Keratinocyte (primary cell): Measurements from ENCODE around the gene SKIC8. TPM values are rescaled to one million over a fixed set of nuclear protein-coding genes. Genes with fewer than 3 reads are reported as not detected.

Experiments
- DNase-seq: peaks from one replicate; pipeline ENCODE4 v3.0.0-alpha.2; 2011; ENCODE audit warnings: low read depth, missing footprints, low spot score
- FAIRE-seq: peaks from 2 replicates; lab custom pipeline; 2011; peaks lifted over from hg19 to GRCh38; lab: Jason Lieb, UNC
- H2AFZ ChIP-seq: 2 replicates; pipeline ENCODE4 v1.6.0; 2012; ENCODE audit warnings: low read length, control low read depth, inconsistent platforms; ENCODE audit not compliant: control insufficient read depth
- H3K27ac ChIP-seq: 2 replicates; pipeline ENCODE4 v1.5.1; 2011; ENCODE audit warnings: low read length; ENCODE audit not compliant: control insufficient read depth, insufficient read depth
- H3K27me3 ChIP-seq: 3 replicates; pipeline ENCODE4 v1.6.0; 2011; ENCODE audit warnings: low read length; ENCODE audit not compliant: control insufficient read depth, insufficient read depth; ENCODE audit errors: extremely low read depth
- H3K36me3 ChIP-seq, 2 experiments: 2 replicates in 1 of 2; 3 replicates in 1 of 2; pipeline ENCODE4 v1.5.1; 2011; ENCODE audit warnings: low read length in 2 of 2, mild to moderate bottlenecking in 1 of 2; ENCODE audit not compliant: control insufficient read depth in 2 of 2, insufficient read depth in 2 of 2; ENCODE audit errors: extremely low read depth in 1 of 2
- H3K4me1 ChIP-seq: 3 replicates; pipeline ENCODE4 v1.5.1; 2011; ENCODE audit warnings: low read length; ENCODE audit not compliant: control insufficient read depth, insufficient read depth; ENCODE audit errors: extremely low read depth
- H3K4me2 ChIP-seq: 3 replicates; pipeline ENCODE4 v1.6.0; 2011; ENCODE audit warnings: low read depth, low read length; ENCODE audit not compliant: control insufficient read depth, insufficient read depth; ENCODE audit errors: extremely low read depth
- H3K4me3 ChIP-seq, 3 experiments: fragments of 200-600 bp in 1 of 3; sonication (generic) in 1 of 3; 2 replicates in 2 of 3; 3 replicates in 1 of 3; pipeline ENCODE4 v1.5.1; 2011 to 2016; ENCODE audit warnings: low read length in 3 of 3, mild to moderate bottlenecking in 3 of 3, control low read depth in 2 of 3, inconsistent platforms in 1 of 3, low read depth in 1 of 3, mixed read lengths in 1 of 3, mixed run types in 1 of 3, moderate library complexity in 1 of 3; ENCODE audit not compliant: control insufficient read depth in 2 of 3, insufficient read depth in 2 of 3; ENCODE audit errors: extremely low read depth in 1 of 3
- H3K79me2 ChIP-seq: 2 replicates; pipeline ENCODE4 v1.6.0; 2012; ENCODE audit warnings: low read length; ENCODE audit not compliant: control insufficient read depth, insufficient read depth
- H3K9ac ChIP-seq: 3 replicates; pipeline ENCODE4 v1.6.0; 2011; ENCODE audit warnings: low read length; ENCODE audit not compliant: control insufficient read depth, insufficient read depth; ENCODE audit errors: extremely low read depth
- H3K9me1 ChIP-seq: 3 replicates; pipeline ENCODE4 v1.6.0; 2011; ENCODE audit warnings: low read length; ENCODE audit not compliant: control insufficient read depth, insufficient read depth; ENCODE audit errors: extremely low read depth
- H3K9me3 ChIP-seq: 2 replicates; pipeline ENCODE4 v1.5.1; 2012; ENCODE audit warnings: low read depth, low read length; ENCODE audit not compliant: control insufficient read depth
- H4K20me1 ChIP-seq: 3 replicates; pipeline ENCODE4 v1.6.0; 2011; ENCODE audit warnings: low read length; ENCODE audit not compliant: control insufficient read depth, insufficient read depth; ENCODE audit errors: extremely low read depth
- CTCF ChIP-seq, 3 experiments: IDR thresholded peaks in 1 of 3; conservative IDR thresholded peaks in 1 of 3; optimal IDR thresholded peaks in 1 of 3; 2 replicates in 2 of 3; 3 replicates in 1 of 3; pipeline versions ENCODE3 to v1.5.1; 2011; ENCODE audit warnings: low read length in 3 of 3, mild to moderate bottlenecking in 3 of 3, moderate library complexity in 2 of 3, control low read depth in 1 of 3, inconsistent platforms in 1 of 3; ENCODE audit not compliant: insufficient read depth in 2 of 3; ENCODE audit errors: extremely low read depth in 1 of 3
- EZH2 ChIP-seq: IDR thresholded peaks from one replicate; pipeline ENCODE4 v1.6.1; 2012; ENCODE audit warnings: inconsistent platforms, mild to moderate bottlenecking, low read length, moderate library complexity
- dilution Hi-C: fragments of 300-500 bp; cut with MboI; formaldehyde crosslinking; loops from one replicate; pipeline ENCODE4 v1.7.0; 2020; ENCODE audit warnings: low sequenced_read_pairs; ENCODE audit not compliant: extremely low pct_ligation_motif_present
- polyA plus RNA-seq, 5 experiments: library from polyadenylated mRNA; depleted of rRNA in 3 of 5; stranded (reverse) in 3 of 5; stranded (forward) in 1 of 5; unstranded in 1 of 5; fragments of >200 nt; gene quantifications; 1 replicate in 1 of 5; 2 replicates in 3 of 5; 3 replicates in 1 of 5; pipeline versions ENCODE4 v1.2.1 to v1.2.3, GENCODE V29; 2011 to 2012; ENCODE audit warnings: missing spikeins in 2 of 5, low read depth in 1 of 5, low replicate concordance in 1 of 5

The SKIC8 gene
- polyA plus RNA-seq, 1 donor (not counting 4 experiments of a cell fraction or from before 2014, with no cell fraction given): 101 TPM

GRCh38 chr15:78244893-78245292 is 54.5 kb downstream of the SKIC8 start:
- Histone ChIP-seq H3K9me1 (no peaks in the 10 kb centered on the region), H3K36me3 (no peaks in the 10 kb centered on the region), H3K27me3 (no peaks in the 10 kb centered on the region), H3K4me2 (no peak overlapping the region), H2AFZ (no peak overlapping the region), H3K79me2 (no peaks in the 10 kb centered on the region), H3K4me1 (no peaks in the 10 kb centered on the region), H3K4me3 (no peak overlapping the region), H4K20me1 (no peaks in the 10 kb centered on the region), H3K9me3 (no peaks in the 10 kb centered on the region), H3K9ac (no peak overlapping the region), H3K27ac (no peak overlapping the region)
- TF ChIP-seq CTCF (optimal IDR thresholded peaks at IDR 0.05 in 1 of 3, IDR thresholded peaks at IDR 0.05 in 1 of 3, conservative IDR thresholded peaks at IDR 0.05 in 1 of 3; ENCODE audit: extremely low read depth in 1 of 3, insufficient read depth in 2 of 3, low read length in 3 of 3) (no peak), EZH2 (no peak)
- dilution Hi-C loops: no loop called here
- DNase-seq (no peak), FAIRE-seq (no peak)

DNA sequence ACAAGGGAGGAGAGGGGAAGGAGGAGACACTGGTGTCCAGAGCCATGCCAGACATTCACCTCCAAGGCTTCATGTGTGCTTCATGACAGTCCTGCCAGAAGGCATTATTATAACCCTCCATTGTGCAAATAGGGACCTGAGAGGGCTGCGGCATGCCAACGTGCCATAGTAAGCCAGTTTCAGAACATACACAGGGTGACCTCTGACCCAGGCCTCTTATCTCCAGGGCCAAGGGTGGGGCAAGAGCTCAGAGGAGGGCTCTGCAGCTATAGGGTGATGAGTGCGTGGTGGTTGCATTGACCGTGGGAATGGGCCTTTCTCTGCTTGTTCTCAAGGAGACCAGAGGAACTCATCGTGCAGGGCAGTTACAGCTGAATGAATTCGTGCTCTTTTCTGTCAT is 55.3 kb downstream of the SKIC8 start:
- FAIRE-seq: no peak
- Histone ChIP-seq H3K4me3 (no peak overlapping the region), H3K36me3 (no peaks in the 10 kb centered on the region), H3K79me2 (no peaks in the 10 kb centered on the region), H3K4me2 (no peak overlapping the region), H3K4me1 (no peaks in the 10 kb centered on the region), H4K20me1 (no peaks in the 10 kb centered on the region), H2AFZ (no peak overlapping the region), H3K9me3 (no peaks in the 10 kb centered on the region), H3K9me1 (no peaks in the 10 kb centered on the region), H3K27me3 (no peaks in the 10 kb centered on the region), H3K9ac (no peak overlapping the region), H3K27ac (no peak overlapping the region)
- no peak for TF ChIP-seq CTCF (optimal IDR thresholded peaks at IDR 0.05 in 1 of 3, IDR thresholded peaks at IDR 0.05 in 1 of 3, conservative IDR thresholded peaks at IDR 0.05 in 1 of 3; ENCODE audit: extremely low read depth in 1 of 3, insufficient read depth in 2 of 3, low read length in 3 of 3)
- no peak for TF ChIP-seq EZH2
- DNase-seq: no peak
- dilution Hi-C loops: no loop called here
